GM19035 (cell line): ENCODE data around the gene GCK.

Experiments
- ATAC-seq: cut with Tn5 transposase; IDR thresholded peaks from one replicate; pipeline ENCODE4 v1.9.1; 2021; ENCODE audit not compliant: unreplicated experiment

GCK gene

DNA sequence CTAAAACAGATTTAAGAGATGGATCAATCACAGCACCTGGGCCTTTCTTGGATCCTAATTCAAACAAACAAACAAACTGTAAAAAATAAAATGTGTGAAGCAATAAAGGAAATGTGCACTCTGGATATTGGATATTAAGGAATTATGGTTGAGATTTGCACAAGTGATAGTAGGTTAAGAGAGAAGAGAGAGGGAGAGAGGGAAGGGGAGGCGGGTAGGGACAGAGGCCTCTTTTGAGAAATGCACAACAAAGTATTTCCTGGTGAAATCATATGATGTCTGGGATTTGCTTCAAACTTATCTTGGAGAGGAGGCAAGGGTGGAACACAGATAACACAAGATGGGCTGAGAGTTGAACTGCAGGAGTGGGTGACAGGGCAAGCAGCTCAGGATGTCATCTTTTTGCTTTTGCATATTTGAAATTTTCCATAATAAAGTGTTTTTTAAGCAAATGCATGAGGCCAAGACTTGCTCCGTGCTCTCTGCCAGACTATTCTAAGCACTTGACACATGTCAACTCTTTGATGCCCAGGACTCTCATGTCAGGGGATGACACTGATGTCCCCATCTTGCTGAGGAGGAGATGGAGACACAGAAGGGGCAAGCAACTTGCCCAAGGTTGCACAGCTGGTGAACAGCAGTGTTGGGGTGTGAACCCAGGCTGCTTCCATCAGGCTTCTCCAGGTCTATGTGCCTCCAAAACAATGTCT lies 94.2 kb downstream of the GCK start:
- no peak for ATAC-seq

DNA sequence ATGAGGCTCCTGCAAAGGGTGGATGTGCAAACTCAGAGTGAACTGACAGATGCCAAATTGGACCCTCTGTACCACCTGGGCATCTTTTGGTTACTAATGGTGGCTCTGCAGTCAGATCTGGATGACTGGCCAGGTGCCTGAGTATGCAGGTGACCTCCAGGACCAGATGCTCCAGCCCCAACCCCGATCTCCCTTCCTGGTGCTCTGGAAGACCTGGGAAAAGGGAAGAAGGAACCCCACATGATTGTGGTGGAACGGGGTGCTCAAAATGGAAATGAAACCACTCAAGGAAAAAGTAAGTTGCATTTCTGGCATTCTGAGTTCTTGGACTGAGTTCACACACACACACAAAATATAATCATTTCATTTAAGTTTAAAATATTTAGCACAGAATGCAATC lies 94.9 kb downstream of the GCK start:
- no peak for ATAC-seq
